ENCODE results near the gene MYO15A. TPM values are rescaled to one million over a fixed set of nuclear protein-coding genes. Genes with fewer than 3 reads are reported as not detected.
A peak's percentile ranks its signal among the peaks of the same experiment; 100 is the strongest.

MYO15A gene
- total and polyA plus RNA-seq, 2 donors (not counting 1 experiment from before 2014, with no cell fraction given) = 2.5 to 3.1 TPM

GRCh38 chr17:18225642-18226283, 117.2 kb downstream of the MYO15A start:
- Histone ChIP-seq H3K9me3 (ENCODE audit: control extremely low read depth in 1 of 3, control insufficient read depth in 2 of 3, insufficient read depth in 1 of 3, low read length in 2 of 3) (no peaks in the 10 kb centered on the region), H4K20me1 (ENCODE audit: control insufficient read depth, insufficient read depth, low read length, poor library complexity, severe bottlenecking) (no peaks in the 10 kb centered on the region), H3K4me2 (replicated peaks; ENCODE audit: low read depth, low read length, poor library complexity, severe bottlenecking) (peak overlapping the region; percentile 93), H3K9ac (ENCODE audit: low read length) (peak overlapping the region; percentile 67), H3K36me3 (replicated peaks in 1 of 2; ENCODE audit: control extremely low read depth in 1 of 2, control insufficient read depth in 1 of 2, extremely low read depth in 1 of 2, insufficient read depth in 2 of 2, low read length in 1 of 2) (no peaks in the 10 kb centered on the region), H3K4me3 (ENCODE audit: control extremely low read depth in 1 of 5, extremely low read depth in 1 of 5, insufficient read depth in 1 of 5, low read depth in 2 of 5, low read length in 4 of 5) (peak overlapping the region; percentile 59 to 80 (median 70)), H3K79me2 (ENCODE audit: control insufficient read depth, insufficient read depth, low read length) (peaks cover 13% of the 10 kb centered on the region), H3K27ac (ENCODE audit: low read length in 2 of 2) (no peak overlapping the region), H3K4me1 (ENCODE audit: control insufficient read depth in 2 of 2, insufficient read depth in 2 of 2, low read length in 2 of 2) (peaks cover 10 to 16% of the 10 kb centered on the region in 2 donors), H2AFZ (ENCODE audit: insufficient read depth, low read depth, low read length, poor library complexity, severe bottlenecking) (peak overlapping the region; percentile 90), H3K27me3 (replicated peaks in 1 of 4; ENCODE audit: control extremely low read depth in 1 of 4, control insufficient read depth in 3 of 4, insufficient read depth in 4 of 4, low read length in 3 of 4) (no peaks in the 10 kb centered on the region)
- Mint-ChIP-seq H3K4me1 (peaks cover 10% of the 10 kb centered on the region), H3K9me3 (ENCODE audit: insufficient read depth) (no peaks in the 10 kb centered on the region), H3K27me3 (no peaks in the 10 kb centered on the region), H3K27ac (peak overlapping the region; percentile 76), H3K4me3 (peak overlapping the region; percentile 91)
- ChIA-PET POLR2A (interaction anchor here (0.6 kb wide), 3 partner anchors 17 to 401 kb away, joined by 3 to 4 read pairs (median 3); no protein-coding TSS in a partner anchor), CTCF (interaction anchor here (1.0 kb wide), 1 partner anchor 8 kb away, joined by 3 read pairs; no protein-coding TSS in a partner anchor)
- DNase-seq = peak; percentile 51
- ATAC-seq (ENCODE audit: low read depth) = peak; percentile 41
- under 1% methylated on average over 50 of the region's 57 CpGs for WGBS (ENCODE audit: insufficient coverage)
- intact Hi-C loops (cut with micrococcal nuclease) = loop anchor here (1.0 kb wide), 4 partner anchors 35 to 90 kb away; partner anchors contain the start of genes ALKBH5, MIEF2 and SMCR8
- TF ChIP-seq CTCF (IDR thresholded peaks at IDR 0.05) (no peak), EZH2 (IDR thresholded peaks at IDR 0.05; ENCODE audit: borderline replicate concordance, insufficient read depth, low read depth, low read length, poor library complexity, severe bottlenecking) (no peak)

- 50% methylated on average over 7 of the region's 16 CpGs for WGBS (ENCODE audit: insufficient coverage)
- Histone ChIP-seq H3K79me2 (ENCODE audit: control insufficient read depth, insufficient read depth, low read length) (peaks cover 13% of the 10 kb centered on the region), H2AFZ (ENCODE audit: insufficient read depth, low read depth, low read length, poor library complexity, severe bottlenecking) (peak overlapping the region; percentile 90), H3K4me2 (replicated peaks; ENCODE audit: low read depth, low read length, poor library complexity, severe bottlenecking) (peak overlapping the region; percentile 93), H3K4me1 (ENCODE audit: control insufficient read depth in 2 of 2, insufficient read depth in 2 of 2, low read length in 2 of 2) (peaks cover 10 to 16% of the 10 kb centered on the region in 2 donors), H3K27me3 (replicated peaks in 1 of 4; ENCODE audit: control extremely low read depth in 1 of 4, control insufficient read depth in 3 of 4, insufficient read depth in 4 of 4, low read length in 3 of 4) (no peaks in the 10 kb centered on the region), H3K27ac (ENCODE audit: low read length in 2 of 2) (no peak overlapping the region), H4K20me1 (ENCODE audit: control insufficient read depth, insufficient read depth, low read length, poor library complexity, severe bottlenecking) (no peaks in the 10 kb centered on the region), H3K9ac (ENCODE audit: low read length) (peak overlapping the region; percentile 67), H3K9me3 (ENCODE audit: control extremely low read depth in 1 of 3, control insufficient read depth in 2 of 3, insufficient read depth in 1 of 3, low read length in 2 of 3) (no peaks in the 10 kb centered on the region), H3K36me3 (replicated peaks in 1 of 2; ENCODE audit: control extremely low read depth in 1 of 2, control insufficient read depth in 1 of 2, extremely low read depth in 1 of 2, insufficient read depth in 2 of 2, low read length in 1 of 2) (no peaks in the 10 kb centered on the region), H3K4me3 (ENCODE audit: control extremely low read depth in 1 of 5, extremely low read depth in 1 of 5, insufficient read depth in 1 of 5, low read depth in 2 of 5, low read length in 4 of 5) (peak overlapping the region; percentile 59 to 80 (median 70))
- Mint-ChIP-seq H3K9me3 (ENCODE audit: insufficient read depth) (no peaks in the 10 kb centered on the region), H3K4me1 (peaks cover 10% of the 10 kb centered on the region), H3K27me3 (no peaks in the 10 kb centered on the region), H3K4me3 (peak overlapping the region; percentile 91), H3K27ac (peak overlapping the region; percentile 76)
- DNase-seq (no peak), ATAC-seq (ENCODE audit: low read depth) (no peak)
- no peak for TF ChIP-seq EZH2 (IDR thresholded peaks at IDR 0.05; ENCODE audit: borderline replicate concordance, insufficient read depth, low read depth, low read length, poor library complexity, severe bottlenecking)
- no peak for TF ChIP-seq CTCF (IDR thresholded peaks at IDR 0.05)
- intact Hi-C loops (cut with micrococcal nuclease) = no loop called here
- CTCF ChIA-PET = interaction anchor here (1.0 kb wide), 1 partner anchor 9 kb away, joined by 3 read pairs; no protein-coding TSS in a partner anchor
- POLR2A ChIA-PET = no interaction called here
These were observed 117.9 kb downstream of the MYO15A start for GRCh38 chr17:18226284-18226945.

All from B cell (primary cell).